HEK293T (cell line): Measurements from ENCODE around the gene CNN3.

Experiments
- CTCF ChIA-PET: fragments of 350-600 bp; formaldehyde crosslinking; extraction: SDS; loops from one replicate; lab custom pipeline; 2021; ENCODE audit warnings: antibody characterized with exemption, inconsistent platforms; lab: Yijun Ruan, JAX
- POLR2A ChIA-PET: fragments of 350-600 bp; formaldehyde crosslinking; extraction: SDS; loops from one replicate; lab custom pipeline; 2020; ENCODE audit warnings: antibody characterized with exemption, inconsistent platforms; lab: Yijun Ruan, JAX
- DNase-seq: peaks from one replicate; pipeline ENCODE4 v3.0.0; 2012; ENCODE audit warnings: mixed read lengths; ENCODE audit errors: extremely low spot score
- ARNT ChIP-seq: fragments of 450-650 bp; IDR thresholded peaks from 2 replicates; pipeline ENCODE4 v1.6.1; 2017; ENCODE audit warnings: mild to moderate bottlenecking
- BHLHE40 ChIP-seq: fragments of 450-650 bp; IDR thresholded peaks from 2 replicates; pipeline ENCODE4 v1.6.1; 2016; ENCODE audit warnings: mild to moderate bottlenecking, moderate library complexity, borderline replicate concordance
- CTBP1 ChIP-seq: fragments of 450-650 bp; IDR thresholded peaks from 2 replicates; pipeline ENCODE4 v1.6.1; 2016; ENCODE audit warnings: borderline replicate concordance
- ELF4 ChIP-seq: fragments of 450-650 bp; IDR thresholded peaks from 2 replicates; pipeline ENCODE4 v1.6.1; 2017; ENCODE audit warnings: antibody characterized with exemption
- FOXA1 ChIP-seq: fragments of 450-650 bp; IDR thresholded peaks from 2 replicates; pipeline ENCODE4 v1.6.1; 2016; ENCODE audit warnings: mild to moderate bottlenecking
- FOXK2 ChIP-seq: fragments of 450-650 bp; IDR thresholded peaks from 2 replicates; pipeline ENCODE4 v1.6.1; 2016; ENCODE audit warnings: mild to moderate bottlenecking
- FOXM1 ChIP-seq: fragments of 450-650 bp; IDR thresholded peaks from 2 replicates; pipeline ENCODE4 v1.6.1; 2017; ENCODE audit warnings: mild to moderate bottlenecking, borderline replicate concordance
- HDGF ChIP-seq: fragments of 450-650 bp; IDR thresholded peaks from 2 replicates; pipeline ENCODE4 v1.6.1; 2017; ENCODE audit warnings: antibody characterized with exemption, borderline replicate concordance
- L3MBTL2 ChIP-seq: fragments of 450-650 bp; conservative IDR thresholded peaks from 2 replicates; pipeline ENCODE4 v1.6.1; 2016; ENCODE audit warnings: mild to moderate bottlenecking
- LEF1 ChIP-seq: fragments of 450-650 bp; IDR thresholded peaks from 2 replicates; pipeline ENCODE4 v1.6.1; 2017; ENCODE audit warnings: mild to moderate bottlenecking, borderline replicate concordance
- NFRKB ChIP-seq: fragments of 450-650 bp; IDR thresholded peaks from 2 replicates; pipeline ENCODE4 v1.6.1; 2016; ENCODE audit warnings: mild to moderate bottlenecking, moderate library complexity
- PKNOX1 ChIP-seq: fragments of 450-650 bp; IDR thresholded peaks from 2 replicates; pipeline ENCODE4 v1.6.1; 2016
- SP1 ChIP-seq: fragments of 450-650 bp; IDR thresholded peaks from 2 replicates; pipeline ENCODE4 v1.6.1; 2017
- SUZ12 ChIP-seq: fragments of 450-650 bp; IDR thresholded peaks from 2 replicates; pipeline ENCODE4 v1.6.1; 2016; ENCODE audit warnings: mild to moderate bottlenecking
- TARDBP ChIP-seq: fragments of 450-650 bp; IDR thresholded peaks from 2 replicates; pipeline ENCODE4 v1.6.1; 2016
- ZNF384 ChIP-seq: fragments of 450-650 bp; IDR thresholded peaks from 2 replicates; pipeline ENCODE4 v1.6.1; 2016

The CNN3 gene

DNA sequence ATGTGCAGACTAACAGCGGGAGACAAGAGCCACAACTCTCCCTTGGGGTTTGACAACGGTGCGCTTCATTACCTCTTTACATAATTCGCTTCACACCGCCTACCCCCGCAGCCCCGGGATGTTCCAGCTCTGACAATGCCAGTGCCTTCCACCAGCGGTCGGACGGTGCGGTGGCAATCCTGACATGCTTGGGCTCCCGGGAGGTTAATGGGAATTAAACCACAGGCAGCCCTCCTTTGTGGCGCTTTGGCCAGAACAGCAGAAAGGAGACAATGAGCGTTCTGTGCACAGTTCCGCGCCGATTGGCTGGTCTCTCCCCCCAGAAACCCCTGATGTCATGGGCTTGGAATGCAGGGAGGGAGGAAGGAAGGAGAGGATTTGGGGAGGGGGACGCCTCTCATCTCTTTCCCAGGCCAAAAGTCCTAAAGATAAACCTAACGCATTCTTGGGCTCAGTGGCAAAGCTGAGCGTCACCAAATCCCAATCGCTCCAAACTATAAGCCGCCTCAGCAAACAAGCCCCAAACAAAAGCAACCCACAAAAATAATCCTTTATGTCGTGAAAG is 1.3 kb downstream of the CNN3 start:
- POLR2A ChIA-PET: interaction anchor here (1.0 to 1.1 kb wide), 2 partner anchors 33 to 70 kb away, joined by 3 read pairs; no protein-coding TSS in a partner anchor
- peak; percentile 78 for DNase-seq
- CTCF ChIA-PET: no interaction called here
- no peak for TF ChIP-seq SUZ12
- TF ChIP-seq PKNOX1: no peak
- TF ChIP-seq CTBP1: no peak

- no peak for DNase-seq
- ChIA-PET CTCF (no interaction called here), POLR2A (interaction anchor here (1.0 to 1.1 kb wide), 2 partner anchors 33 to 69 kb away, joined by 3 read pairs; no protein-coding TSS in a partner anchor)
- TF ChIP-seq PKNOX1 (no peak), LEF1 (no peak), SUZ12 (no peak), ELF4 (no peak), NFRKB (no peak), FOXM1 (no peak), CTBP1 (no peak), TARDBP (no peak), L3MBTL2 (no peak), HDGF (no peak), SP1 (no peak), FOXK2 (no peak), ARNT (no peak), BHLHE40 (no peak), FOXA1 (no peak)
Observed at GRCh38 chr1:94925004-94925403, 1.9 kb downstream of the CNN3 start.

- POLR2A ChIA-PET: interaction anchor here (1.2 kb wide), 1 partner anchor 13 kb away, joined by 3 read pairs; no protein-coding TSS in a partner anchor
- DNase-seq: no peak
- TF ChIP-seq SP1 (no peak), HDGF (no peak), ELF4 (no peak), TARDBP (no peak), ARNT (no peak), FOXK2 (no peak), CTBP1 (no peak), ZNF384 (no peak), LEF1 (no peak), FOXM1 (no peak), BHLHE40 (no peak), L3MBTL2 (no peak), FOXA1 (no peak), NFRKB (no peak), SUZ12 (no peak), PKNOX1 (no peak)
- CTCF ChIA-PET: interaction anchor here (1.3 kb wide), 1 partner anchor 71 kb away, joined by 3 read pairs; no protein-coding TSS in a partner anchor
Observed at GRCh38 chr1:94922761-94923331, 4.1 kb downstream of the CNN3 start.

DNA sequence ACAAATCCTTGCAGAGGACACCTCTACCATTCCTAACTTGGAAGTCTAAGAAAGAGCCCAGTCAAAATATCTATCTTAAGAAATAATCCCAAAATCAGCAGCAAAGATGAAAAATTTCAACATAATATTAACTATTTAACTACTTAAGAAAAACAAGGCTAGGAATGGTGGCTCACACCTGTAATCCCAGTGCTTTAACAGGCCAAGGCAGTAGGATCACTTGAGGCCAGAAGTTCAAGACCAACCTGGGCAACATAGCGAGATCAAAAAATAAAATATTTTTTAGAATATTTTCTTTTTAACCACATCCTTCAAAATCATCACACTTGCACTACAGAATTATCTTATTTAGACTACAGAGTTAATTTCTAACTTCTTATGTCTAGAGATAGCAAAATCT is 4.9 kb downstream of the CNN3 start:
- no peak for TF ChIP-seq ARNT
- TF ChIP-seq LEF1: no peak
- TF ChIP-seq HDGF: no peak
- TF ChIP-seq CTBP1: no peak
- no peak for TF ChIP-seq PKNOX1
- no peak for TF ChIP-seq FOXM1
- TF ChIP-seq FOXK2: no peak
- TF ChIP-seq L3MBTL2: no peak
- no peak for TF ChIP-seq BHLHE40
- no peak for TF ChIP-seq ZNF384
- TF ChIP-seq FOXA1: no peak
- no peak for TF ChIP-seq TARDBP
- TF ChIP-seq ELF4: no peak
- no peak for TF ChIP-seq SUZ12
- TF ChIP-seq SP1: no peak
- no peak for TF ChIP-seq NFRKB
- ChIA-PET POLR2A (no interaction called here), CTCF (interaction anchor here (1.3 kb wide), 1 partner anchor 70 kb away, joined by 3 read pairs; no protein-coding TSS in a partner anchor)
- no peak for DNase-seq

- ChIA-PET POLR2A (no interaction called here), CTCF (interaction anchor here (0.6 to 2.7 kb wide), 4 partner anchors 66 to 133 kb away, joined by 3 to 11 read pairs (median 3); no protein-coding TSS in a partner anchor)
- TF ChIP-seq CTBP1: no peak
- no peak for TF ChIP-seq NFRKB
- TF ChIP-seq ELF4: no peak
- no peak for TF ChIP-seq HDGF
- TF ChIP-seq TARDBP: no peak
- no peak for TF ChIP-seq ZNF384
- no peak for TF ChIP-seq SUZ12
- no peak for TF ChIP-seq L3MBTL2
- TF ChIP-seq LEF1: no peak
- no peak for TF ChIP-seq SP1
- TF ChIP-seq FOXA1: no peak
- TF ChIP-seq FOXM1: no peak
- no peak for TF ChIP-seq ARNT
- no peak for TF ChIP-seq FOXK2
- no peak for TF ChIP-seq PKNOX1
- no peak for TF ChIP-seq BHLHE40
- DNase-seq: no peak
Observed at GRCh38 chr1:94920061-94920460, 6.8 kb downstream of the CNN3 start.
